ENCODE data around the gene ZNF93. TPM values are rescaled to one million over a fixed set of nuclear protein-coding genes. Genes with fewer than 3 reads are reported as not detected.

Gene ZNF93
- total RNA-seq: 1 to 10 TPM; 5.1 to 5.8 (median 5.6) TPM

DNA sequence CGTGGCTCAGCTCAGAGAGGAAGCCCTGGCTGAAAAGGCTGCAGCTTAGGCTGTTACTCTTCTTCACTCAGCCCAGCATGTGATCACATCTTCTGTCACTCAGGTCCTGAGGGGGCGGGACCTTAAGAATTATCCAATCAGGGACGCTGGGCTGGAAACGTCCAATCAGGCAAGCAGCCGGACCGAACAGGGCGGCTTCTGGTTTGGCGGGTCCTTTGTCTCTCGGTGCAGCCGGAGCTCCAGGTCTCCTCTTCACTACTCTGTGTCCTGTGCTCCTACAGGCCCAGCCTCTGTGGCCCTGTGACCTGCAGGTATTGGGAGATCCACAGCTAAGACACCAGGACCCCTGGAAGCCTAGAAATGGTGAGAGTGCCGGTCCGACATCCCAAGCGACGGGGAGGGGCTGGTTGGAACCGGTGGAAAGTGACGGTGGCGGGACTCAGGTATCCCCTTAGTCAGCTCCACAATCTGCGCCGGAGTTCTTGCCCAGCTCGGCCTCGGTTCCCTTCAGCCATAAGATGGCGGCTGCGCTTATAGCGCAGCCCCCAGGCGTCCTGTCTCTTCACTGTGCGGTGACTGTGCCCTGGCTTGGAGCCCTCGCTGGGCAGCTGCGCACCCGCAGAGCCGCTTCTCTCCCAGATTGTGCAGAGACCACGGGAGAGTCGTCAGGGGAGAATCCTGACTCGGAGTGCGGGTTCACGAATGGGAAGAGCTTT lies at the start of gene ZNF93:
Gene ZNF93 (plus strand): TSS at position 218 of the 716 bp plus-strand sequence. CDS start 143 bp downstream, at position 361.
- TF ChIP-seq, protein P1, sequence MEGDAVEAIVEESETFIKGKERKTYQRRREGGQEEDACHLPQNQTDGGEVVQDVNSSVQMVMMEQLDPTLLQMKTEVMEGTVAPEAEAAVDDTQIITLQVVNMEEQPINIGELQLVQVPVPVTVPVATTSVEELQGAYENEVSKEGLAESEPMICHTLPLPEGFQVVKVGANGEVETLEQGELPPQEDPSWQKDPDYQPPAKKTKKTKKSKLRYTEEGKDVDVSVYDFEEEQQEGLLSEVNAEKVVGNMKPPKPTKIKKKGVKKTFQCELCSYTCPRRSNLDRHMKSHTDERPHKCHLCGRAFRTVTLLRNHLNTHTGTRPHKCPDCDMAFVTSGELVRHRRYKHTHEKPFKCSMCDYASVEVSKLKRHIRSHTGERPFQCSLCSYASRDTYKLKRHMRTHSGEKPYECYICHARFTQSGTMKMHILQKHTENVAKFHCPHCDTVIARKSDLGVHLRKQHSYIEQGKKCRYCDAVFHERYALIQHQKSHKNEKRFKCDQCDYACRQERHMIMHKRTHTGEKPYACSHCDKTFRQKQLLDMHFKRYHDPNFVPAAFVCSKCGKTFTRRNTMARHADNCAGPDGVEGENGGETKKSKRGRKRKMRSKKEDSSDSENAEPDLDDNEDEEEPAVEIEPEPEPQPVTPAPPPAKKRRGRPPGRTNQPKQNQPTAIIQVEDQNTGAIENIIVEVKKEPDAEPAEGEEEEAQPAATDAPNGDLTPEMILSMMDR (IDR thresholded peaks at IDR 0.05; ENCODE audit: low read depth): no peak

- TF ChIP-seq, protein P1 (IDR thresholded peaks at IDR 0.05; ENCODE audit: low read depth): no peak
Measured at GRCh38 chr19:19858751-19859150, 42.0 kb upstream of the ZNF93 start.

GRCh38 chr19:19860756-19861390 lies 39.9 kb upstream of the ZNF93 start:
- TF ChIP-seq, protein P1 (IDR thresholded peaks at IDR 0.05; ENCODE audit: low read depth): no peak

DNA sequence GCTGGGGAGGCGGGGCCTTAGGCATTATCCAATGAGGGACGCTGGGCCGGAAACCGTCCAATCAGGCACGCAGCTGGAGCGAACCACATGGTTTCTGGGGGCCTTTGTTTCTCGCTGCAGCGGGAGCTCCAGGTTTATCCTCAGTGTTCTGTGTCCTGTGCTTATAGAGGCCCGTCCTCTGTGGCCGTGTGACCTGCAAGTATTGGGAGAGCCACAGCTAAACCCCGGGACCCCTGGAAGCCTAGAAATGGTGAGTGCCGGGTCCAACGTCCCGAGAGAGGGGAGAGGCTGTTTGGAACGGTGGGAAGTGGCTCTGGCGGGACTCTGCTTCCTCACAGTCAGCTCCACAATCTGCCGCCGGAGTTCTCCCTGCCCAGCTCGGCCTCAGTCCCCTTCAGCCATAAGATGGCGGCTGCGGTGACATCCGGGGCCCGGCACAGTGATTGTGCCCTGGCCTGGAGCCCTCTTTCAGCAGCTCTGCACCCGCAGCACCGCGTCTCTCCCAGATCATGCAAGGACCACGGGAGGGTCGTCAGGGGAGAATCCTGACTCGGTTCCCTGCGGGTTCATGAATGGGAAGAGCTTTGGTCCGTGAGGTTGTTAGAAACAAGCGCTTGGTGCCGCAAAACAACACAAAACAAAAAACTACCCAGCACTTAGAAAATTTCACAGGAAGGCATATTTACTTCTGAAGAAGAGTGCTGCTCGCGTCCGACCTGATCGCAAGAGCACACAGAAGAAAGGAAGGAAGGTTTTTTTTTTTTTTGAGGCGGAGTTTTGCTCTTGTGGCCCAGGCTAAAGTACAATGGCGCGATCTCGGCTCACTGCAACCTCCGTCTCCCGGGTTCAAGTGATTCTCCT lies 34.8 kb upstream of the ZNF93 start, which contains the start of gene ZNF253:
Gene ZNF253 (plus strand): TSS at position 133 of the 861 bp plus-strand sequence. CDS start 115 bp downstream, at position 248.
- TF ChIP-seq, protein P1 (IDR thresholded peaks at IDR 0.05; ENCODE audit: low read depth): no peak

DNA sequence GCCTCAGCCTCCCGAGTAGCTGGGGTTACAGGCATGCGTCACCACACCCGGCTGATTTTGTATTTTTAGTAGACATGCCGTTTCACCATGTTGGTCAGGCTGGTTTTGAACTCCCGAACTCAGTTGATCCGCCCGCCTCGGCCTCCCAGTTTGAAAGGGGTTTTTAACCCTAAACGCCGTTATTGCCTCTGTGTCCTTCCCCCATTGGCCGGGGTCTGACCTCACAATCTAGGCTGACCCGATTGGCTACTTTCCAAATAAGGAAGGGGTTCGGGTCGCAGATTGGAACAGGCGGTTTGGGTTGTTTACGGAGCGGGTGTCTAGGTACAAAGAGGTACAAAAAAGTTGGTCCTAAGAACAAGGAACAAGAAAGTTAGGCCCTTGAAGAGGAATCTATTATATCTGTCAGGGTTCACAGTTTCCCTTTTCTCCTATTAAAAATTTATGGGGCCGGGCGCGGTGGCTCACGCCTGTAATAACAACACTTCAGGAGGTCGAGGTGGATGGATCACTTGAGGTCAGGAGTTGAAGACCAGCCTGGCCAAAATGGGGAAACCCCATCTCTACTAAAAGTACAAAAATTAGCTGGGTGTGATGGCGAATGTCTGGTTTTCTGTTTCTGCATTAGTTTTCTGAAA lies 34.0 kb upstream of the ZNF93 start:
- TF ChIP-seq, protein P1 (IDR thresholded peaks at IDR 0.05; ENCODE audit: low read depth): no peak

DNA sequence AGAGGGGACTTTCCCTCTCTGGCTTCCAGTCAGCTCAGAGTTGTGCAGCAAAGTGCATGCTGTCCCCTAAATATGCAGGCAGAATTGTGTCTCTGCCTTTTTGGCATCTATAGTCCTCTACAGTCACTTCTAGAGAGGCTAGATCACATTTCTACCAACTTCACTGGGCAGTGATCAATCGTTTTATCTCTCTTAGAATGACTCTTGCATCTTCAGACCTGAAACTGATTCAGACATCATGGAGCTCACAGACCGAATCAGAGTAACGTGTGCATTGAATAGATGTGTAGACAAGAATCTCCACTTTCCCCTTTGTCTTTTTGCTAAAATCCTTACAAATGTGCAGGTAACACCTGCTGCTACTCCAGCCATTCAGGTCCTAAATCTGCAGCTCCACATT lies 28.8 kb upstream of the ZNF93 start:
- TF ChIP-seq, protein P1 (IDR thresholded peaks at IDR 0.05; ENCODE audit: low read depth): no peak
